Bronchial epithelial cell (primary cell): Measurements from ENCODE around the gene TGFBR2. TPM values are rescaled to one million over a fixed set of nuclear protein-coding genes. Genes with fewer than 3 reads are reported as not detected.

ENCODE experiments used
- DNase-seq: peaks from one replicate; pipeline ENCODE4 v3.0.0-alpha.2; 2010; ENCODE audit warnings: low read depth
- FAIRE-seq: peaks from 2 replicates; lab custom pipeline; 2011; peaks lifted over from hg19 to GRCh38; lab: Jason Lieb, UNC
- H3K27me3 ChIP-seq: 2 replicates; pipeline ENCODE4 v1.5.1; 2011; ENCODE audit warnings: low read length; ENCODE audit not compliant: control insufficient read depth, insufficient read depth
- H3K36me3 ChIP-seq: 2 replicates; pipeline ENCODE4 v1.5.1; 2011; ENCODE audit warnings: low read length; ENCODE audit not compliant: control insufficient read depth, insufficient read depth
- H3K4me3 ChIP-seq: 2 replicates; pipeline ENCODE4 v1.5.1; 2011; ENCODE audit warnings: mild to moderate bottlenecking, low read depth, low read length, control low read depth
- total RNA-seq: library from RNA; depleted of rRNA; stranded (reverse); fragments of >200 nt; gene quantifications from 2 replicates; pipeline ENCODE4 v1.2.1, GENCODE V29; 2014
- TF ChIP-seq, protein P1 (sequence below): IDR thresholded peaks from 2 replicates; pipeline ENCODE4 v1.5.1; 2011; ENCODE audit warnings: mild to moderate bottlenecking, moderate library complexity, low read length, control low read depth, inconsistent platforms; ENCODE audit not compliant: insufficient read depth, severe bottlenecking

Gene TGFBR2
- total RNA-seq, 1 donor from 2014 or later, result 25.5 TPM

DNA sequence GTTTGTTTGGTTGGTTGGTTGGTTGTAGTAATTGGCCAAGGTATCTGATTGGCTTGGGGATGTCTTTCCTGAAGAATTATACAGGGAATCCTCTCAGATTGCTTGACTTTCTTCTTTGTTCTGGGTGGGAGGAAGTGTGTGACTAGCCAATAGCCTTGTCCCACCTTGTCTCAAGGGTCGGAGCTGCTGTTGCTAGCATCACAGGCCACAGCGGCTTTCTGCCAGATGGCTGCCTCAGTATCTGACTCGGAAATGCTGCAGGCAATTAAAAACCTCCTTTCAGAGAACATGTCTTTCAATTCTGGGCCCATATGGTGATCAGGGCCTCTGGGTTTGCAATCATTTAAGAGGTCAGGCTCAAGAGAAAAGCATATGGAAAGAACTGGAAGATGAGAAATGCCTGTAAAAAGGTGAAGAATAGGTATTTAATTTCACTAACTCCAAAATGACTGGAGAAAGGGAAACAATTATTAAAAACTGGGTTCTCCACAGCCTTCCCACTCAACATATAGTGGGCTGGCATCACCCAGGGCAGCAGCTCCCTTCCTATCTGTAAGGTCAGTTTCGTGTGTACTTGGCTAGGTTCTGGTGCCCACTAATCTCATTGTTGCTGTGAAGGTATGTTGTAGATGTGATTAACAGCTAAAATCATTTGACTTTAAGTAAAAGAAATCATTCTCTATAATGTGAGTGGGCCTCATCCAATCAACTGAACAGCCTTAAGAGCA, 32.4 kb downstream of the TGFBR2 start:
- no peaks in the 10 kb centered on the region for H3K27me3 ChIP-seq
- H3K4me3 ChIP-seq, result no peak overlapping the region
- H3K36me3 ChIP-seq, result peaks cover 2% of the 10 kb centered on the region
- TF ChIP-seq, protein P1, sequence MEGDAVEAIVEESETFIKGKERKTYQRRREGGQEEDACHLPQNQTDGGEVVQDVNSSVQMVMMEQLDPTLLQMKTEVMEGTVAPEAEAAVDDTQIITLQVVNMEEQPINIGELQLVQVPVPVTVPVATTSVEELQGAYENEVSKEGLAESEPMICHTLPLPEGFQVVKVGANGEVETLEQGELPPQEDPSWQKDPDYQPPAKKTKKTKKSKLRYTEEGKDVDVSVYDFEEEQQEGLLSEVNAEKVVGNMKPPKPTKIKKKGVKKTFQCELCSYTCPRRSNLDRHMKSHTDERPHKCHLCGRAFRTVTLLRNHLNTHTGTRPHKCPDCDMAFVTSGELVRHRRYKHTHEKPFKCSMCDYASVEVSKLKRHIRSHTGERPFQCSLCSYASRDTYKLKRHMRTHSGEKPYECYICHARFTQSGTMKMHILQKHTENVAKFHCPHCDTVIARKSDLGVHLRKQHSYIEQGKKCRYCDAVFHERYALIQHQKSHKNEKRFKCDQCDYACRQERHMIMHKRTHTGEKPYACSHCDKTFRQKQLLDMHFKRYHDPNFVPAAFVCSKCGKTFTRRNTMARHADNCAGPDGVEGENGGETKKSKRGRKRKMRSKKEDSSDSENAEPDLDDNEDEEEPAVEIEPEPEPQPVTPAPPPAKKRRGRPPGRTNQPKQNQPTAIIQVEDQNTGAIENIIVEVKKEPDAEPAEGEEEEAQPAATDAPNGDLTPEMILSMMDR, result no peak
- no peak for FAIRE-seq
- DNase-seq, result no peak

DNA sequence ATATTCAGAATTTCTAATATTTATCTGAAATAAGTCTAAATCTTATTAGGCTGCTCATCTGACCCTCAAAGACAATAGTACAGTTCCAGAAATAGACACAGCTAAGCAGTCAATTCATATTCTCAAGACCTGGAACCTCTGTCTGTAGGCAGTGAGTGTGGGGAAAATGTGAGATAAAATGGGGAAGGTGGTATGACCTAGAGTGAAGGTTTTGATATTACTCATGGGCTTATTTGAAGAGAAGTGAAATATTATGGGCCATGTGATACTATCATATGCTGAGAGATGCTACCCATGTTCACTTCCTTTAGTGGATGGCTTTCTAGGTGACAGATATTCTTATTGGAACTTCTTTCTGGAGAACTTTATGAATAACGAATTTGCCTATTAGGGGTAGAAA, 33.5 kb downstream of the TGFBR2 start:
- FAIRE-seq, result no peak
- TF ChIP-seq, protein P1, result no peak
- no peaks in the 10 kb centered on the region for H3K27me3 ChIP-seq
- no peak for DNase-seq
- H3K4me3 ChIP-seq, result no peak overlapping the region
- H3K36me3 ChIP-seq, result peaks cover 4% of the 10 kb centered on the region

DNA sequence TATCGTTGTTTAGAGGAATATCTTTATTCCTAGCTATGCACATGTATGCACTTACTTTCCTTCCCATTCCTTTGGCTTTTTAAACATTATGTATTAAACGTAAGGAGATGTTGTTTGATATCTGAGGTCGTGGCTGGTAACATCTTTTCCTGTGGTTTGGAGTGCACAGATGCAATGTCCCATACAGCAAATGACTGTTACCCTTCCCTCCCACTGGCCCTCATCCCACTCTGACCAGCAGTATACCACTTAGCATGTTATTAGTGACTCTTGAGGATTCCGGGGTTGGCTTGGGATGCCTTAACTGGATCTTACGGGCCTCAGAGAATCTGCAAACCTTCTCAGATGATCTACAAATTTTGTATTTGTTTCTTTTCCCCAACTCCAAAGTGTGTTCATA, 34.5 kb downstream of the TGFBR2 start:
- FAIRE-seq (no peak), DNase-seq (no peak)
- Histone ChIP-seq H3K4me3 (no peak overlapping the region), H3K36me3 (peaks cover 4% of the 10 kb centered on the region), H3K27me3 (no peaks in the 10 kb centered on the region)
- TF ChIP-seq, protein P1, result no peak

DNA sequence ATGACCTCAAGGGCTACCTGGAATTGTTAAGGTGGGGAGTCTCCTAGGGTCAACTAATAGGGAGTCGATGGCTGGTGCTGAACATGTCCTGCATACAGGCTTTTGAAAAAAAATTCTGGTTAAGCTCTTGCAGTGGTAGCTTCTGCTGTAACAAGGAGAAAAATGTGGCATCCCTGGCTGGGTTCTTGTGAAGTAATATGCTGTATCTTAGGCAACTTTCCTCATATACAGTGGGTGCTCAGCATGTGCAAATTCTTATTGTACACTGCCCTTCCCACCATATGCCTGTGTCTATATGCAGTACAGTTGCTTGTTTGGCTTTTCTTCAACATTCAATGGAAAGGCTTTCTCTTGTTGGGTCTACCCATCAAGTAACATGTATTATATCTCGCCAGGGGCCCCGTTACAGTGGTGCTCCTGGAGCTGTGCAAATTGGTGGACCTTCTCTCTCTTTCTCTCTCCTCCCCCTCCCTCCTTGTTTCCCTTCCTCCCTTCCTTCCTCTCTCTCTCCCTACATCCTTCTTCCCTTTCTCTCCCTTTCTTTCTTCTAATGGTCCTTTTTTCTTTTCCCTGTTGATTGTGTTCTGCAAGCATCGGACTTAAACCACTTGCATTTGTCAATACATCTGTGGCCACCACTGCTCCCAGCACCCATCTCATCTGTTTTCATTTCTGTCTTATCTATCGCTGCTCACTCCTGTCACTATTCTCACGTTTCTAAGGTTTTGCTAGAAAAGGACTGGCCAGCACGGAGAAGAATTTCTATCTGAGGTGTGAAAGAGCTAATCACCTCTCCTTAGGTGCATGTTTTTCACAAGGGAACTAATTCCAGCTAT, 35.2 kb downstream of the TGFBR2 start:
- no peak for DNase-seq
- TF ChIP-seq, protein P1, result no peak
- H3K4me3 ChIP-seq, result no peak overlapping the region
- no peaks in the 10 kb centered on the region for H3K27me3 ChIP-seq
- H3K36me3 ChIP-seq, result peaks cover 4% of the 10 kb centered on the region
- FAIRE-seq, result no peak

DNA sequence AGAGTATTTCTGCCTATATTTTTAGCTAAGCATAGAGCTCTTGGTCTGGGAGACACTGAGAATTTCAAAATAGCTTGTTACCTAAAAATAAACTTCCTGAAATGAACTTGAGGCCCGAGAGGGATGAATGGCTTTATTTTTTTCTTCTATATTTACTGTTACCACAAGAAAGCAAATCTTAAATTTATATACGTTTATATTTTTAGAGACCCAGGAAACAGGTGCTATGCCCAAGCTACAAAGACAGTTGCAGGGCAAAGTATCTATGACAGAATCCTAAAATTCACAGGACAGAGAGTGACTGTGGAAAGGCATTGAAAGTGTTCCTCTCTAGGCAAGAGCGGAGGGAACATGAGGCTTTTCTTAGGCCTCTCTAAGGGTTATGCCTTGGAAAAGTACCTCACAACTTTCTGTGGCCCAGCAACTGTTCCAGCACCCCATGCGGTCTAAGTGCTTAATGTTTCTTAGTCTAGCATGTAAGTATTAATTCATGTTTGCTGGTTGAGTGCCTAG, 36.5 kb downstream of the TGFBR2 start:
- DNase-seq, result no peak
- Histone ChIP-seq H3K27me3 (no peaks in the 10 kb centered on the region), H3K4me3 (no peak overlapping the region), H3K36me3 (peaks cover 5% of the 10 kb centered on the region)
- TF ChIP-seq, protein P1, result no peak
- FAIRE-seq, result no peak
